LNCaP clone FGC (cell line): ENCODE data around the gene IL36B.
A peak's percentile ranks its signal among the peaks of the same experiment; 100 is the strongest.

ENCODE experiments used
- DNase-seq: peaks from one replicate; pipeline ENCODE4 v3.0.0-alpha.2; 2011; ENCODE audit warnings: low read depth
- H3K4me3 ChIP-seq: 2 replicates; pipeline ENCODE4 v1.5.1; 2011; ENCODE audit warnings: mild to moderate bottlenecking, low read depth, low read length, control low read depth
- CTCF ChIP-seq: IDR thresholded peaks from 2 replicates; pipeline ENCODE4 v1.5.1; 2012; ENCODE audit warnings: mild to moderate bottlenecking; ENCODE audit not compliant: control insufficient read depth, insufficient read depth; ENCODE audit errors: extremely low read depth

The IL36B gene

GRCh38 chr2:113081488-113082210, 29.0 kb upstream of the IL36B start:
- no peak overlapping the region for H3K4me3 ChIP-seq
- no peak for TF ChIP-seq CTCF
- DNase-seq, result no peak

- H3K4me3 ChIP-seq, result no peak overlapping the region
- no peak for DNase-seq
- peak; percentile 73 for TF ChIP-seq CTCF
These were observed 27.5 kb upstream of the IL36B start for GRCh38 chr2:113080134-113080533.

- peak; percentile 67 for DNase-seq
These were observed 26.5 kb upstream of the IL36B start for GRCh38 chr2:113079131-113079530.

GRCh38 chr2:113078350-113078839, 25.7 kb upstream of the IL36B start:
- no peak overlapping the region for H3K4me3 ChIP-seq
- peak; percentile 92 for DNase-seq
- TF ChIP-seq CTCF, result no peak

More at GRCh38 chr2:113079131-113079530, 26.5 kb upstream of the IL36B start:
- H3K4me3 ChIP-seq, result no peak overlapping the region
- no peak for TF ChIP-seq CTCF

GRCh38 chr2:113077921-113078320, 25.3 kb upstream of the IL36B start:
- H3K4me3 ChIP-seq, result no peak overlapping the region
- no peak for DNase-seq
- no peak for TF ChIP-seq CTCF

- DNase-seq, result no peak
- no peak overlapping the region for H3K4me3 ChIP-seq
- TF ChIP-seq CTCF, result no peak
These were observed 24.4 kb upstream of the IL36B start for GRCh38 chr2:113076954-113077669.
